HG03135 (cell line): ENCODE results near the gene ADGRG6.

Experiments
- ATAC-seq: cut with Tn5 transposase; IDR thresholded peaks from one replicate; pipeline ENCODE4 v1.9.1; 2021; ENCODE audit warnings: mild to moderate bottlenecking, moderate library complexity; ENCODE audit not compliant: unreplicated experiment

Gene ADGRG6

GRCh38 chr6:142478117-142478516, 176.3 kb downstream of the ADGRG6 start:
- no peak for ATAC-seq

DNA sequence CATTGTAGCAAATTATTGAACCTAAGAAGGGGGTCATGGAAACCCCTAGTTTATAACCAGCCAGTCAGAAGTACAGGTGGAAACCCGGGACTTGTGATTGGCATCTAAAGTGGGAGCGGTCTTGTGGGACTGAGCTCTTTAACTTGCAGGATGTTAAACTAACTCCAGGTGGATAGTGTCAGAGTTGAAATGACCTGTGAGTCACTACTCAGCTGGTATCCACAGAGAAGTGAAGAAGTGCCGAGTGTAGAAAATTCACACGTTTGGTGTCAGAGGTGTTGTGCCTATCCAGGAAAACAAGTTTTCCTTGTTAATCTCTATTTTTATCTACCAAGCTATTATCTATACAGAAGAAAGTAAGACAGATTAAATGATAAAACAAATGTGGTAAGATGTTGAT, 179.7 kb downstream of the ADGRG6 start:
- ATAC-seq = no peak

GRCh38 chr6:142482249-142482648, 180.4 kb downstream of the ADGRG6 start:
- ATAC-seq = no peak

- no peak for ATAC-seq
Observed at GRCh38 chr6:142482974-142483373, 181.2 kb downstream of the ADGRG6 start.

- ATAC-seq = no peak
Observed at GRCh38 chr6:142485256-142485655, 183.4 kb downstream of the ADGRG6 start.

DNA sequence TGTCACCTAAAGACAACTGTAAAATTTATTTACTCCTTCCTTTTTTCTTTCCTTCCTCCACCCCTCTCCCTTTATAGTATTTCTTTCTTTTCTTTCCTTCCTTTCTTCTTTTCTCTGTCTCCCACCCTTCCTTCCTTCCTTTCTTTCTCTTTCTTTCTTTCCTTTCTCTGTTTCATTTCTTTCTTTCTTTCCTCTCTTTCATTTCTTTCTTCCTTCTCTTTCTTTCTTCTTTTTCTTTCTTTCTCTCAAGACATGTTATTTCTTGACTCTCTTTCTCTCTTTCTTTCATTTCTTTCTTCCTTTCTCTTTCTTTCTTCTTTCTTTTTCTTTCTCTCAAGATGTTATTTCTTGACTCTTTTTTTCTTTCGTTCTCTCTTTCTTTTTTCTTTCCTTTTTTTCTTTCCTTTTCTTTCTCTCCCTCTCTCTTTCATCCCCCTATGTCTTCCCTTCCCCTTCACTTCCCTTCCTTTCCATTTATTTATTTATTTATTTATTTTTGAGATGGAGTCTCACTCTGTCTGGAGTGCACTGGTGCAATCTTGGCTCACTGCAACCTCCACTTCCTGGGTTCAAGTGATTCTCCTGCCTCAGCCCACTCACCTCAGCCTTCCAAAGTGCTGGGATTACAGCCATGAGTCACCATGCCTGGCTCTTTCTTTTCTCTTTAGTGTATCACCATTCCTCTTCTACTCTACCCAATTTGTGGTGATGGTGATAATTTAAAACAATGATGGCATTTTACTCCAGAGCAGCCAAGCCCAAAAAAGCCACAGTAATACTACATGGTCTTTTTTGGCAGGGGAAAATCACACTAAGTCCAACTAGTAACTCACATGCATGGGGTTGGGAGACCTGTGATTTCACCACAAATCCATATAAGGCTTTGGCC, 188.2 kb downstream of the ADGRG6 start:
- ATAC-seq = no peak
